Kidney (tissue), 14 donors: ENCODE results near the gene SEMA5A. TPM values are rescaled to one million over a fixed set of nuclear protein-coding genes. Genes with fewer than 3 reads are reported as not detected.

Source experiments
- DNase-seq, 5 donors: peaks; one replicate each; pipeline ENCODE4 v3.0.0-alpha.2; 2013 to 2020
- FAIRE-seq: peaks from 2 replicates; lab custom pipeline; 2012; peaks lifted over from hg19 to GRCh38; lab: Jason Lieb, UNC
- H3K27ac ChIP-seq, 2 donors: one replicate each; pipeline ENCODE4 v1.7.0; 2013; ENCODE audit warnings: low read depth in 2 of 2, low read length in 2 of 2, inconsistent platforms in 1 of 2
- H3K27me3 ChIP-seq: one replicate; pipeline ENCODE4 v1.7.1; 2013; ENCODE audit warnings: low read length, inconsistent platforms; ENCODE audit not compliant: control insufficient read depth, insufficient read depth
- H3K36me3 ChIP-seq, 3 donors: one replicate each; pipeline versions ENCODE4 v1.7.0 to v1.7.1; 2013; ENCODE audit warnings: low read length in 3 of 3, control low read depth in 1 of 3, inconsistent platforms in 1 of 3; ENCODE audit not compliant: insufficient read depth in 3 of 3, control insufficient read depth in 2 of 3
- H3K4me1 ChIP-seq, 3 donors: one replicate each; pipeline versions ENCODE4 v1.7.0 to v1.7.1; 2013; ENCODE audit warnings: low read length in 3 of 3, inconsistent platforms in 1 of 3, low read depth in 1 of 3; ENCODE audit not compliant: control insufficient read depth in 2 of 3, insufficient read depth in 2 of 3
- H3K4me3 ChIP-seq, 3 donors: one replicate each; pipeline versions ENCODE4 v1.7.0 to v1.8.1; 2013; ENCODE audit warnings: low read length in 3 of 3, control low read depth in 1 of 3, inconsistent platforms in 1 of 3
- H3K9ac ChIP-seq, 3 donors: one replicate each; pipeline versions ENCODE4 v1.7.0 to v1.7.1; 2013; ENCODE audit warnings: low read length in 3 of 3, control low read depth in 1 of 3, inconsistent platforms in 1 of 3
- H3K9me3 ChIP-seq, 3 donors: one replicate each; pipeline versions ENCODE4 v1.7.0 to v1.7.1; 2013; ENCODE audit warnings: low read length in 3 of 3, control low read depth in 1 of 3, inconsistent platforms in 1 of 3; ENCODE audit not compliant: control insufficient read depth in 2 of 3, insufficient read depth in 1 of 3
- intact Hi-C: fragments of 100-400 bp; cut with DNase I; formaldehyde crosslinking; loops from one replicate; pipeline ENCODE4 v1.11.1; 2022
- polyA plus RNA-seq: library from polyadenylated mRNA; stranded (reverse); fragments of 350-450 nt; fragmentation: Illumina TruSeq; extraction: RNeasy Lipid Tissue Mini Kit (QIAGEN cat#74804); gene quantifications from one replicate; pipeline ENCODE4 v1.2.3, GENCODE V29; 2014; ENCODE audit warnings: low read depth, low replicate concordance; ENCODE audit not compliant: insufficient read depth
- total RNA-seq: library from RNA; stranded (reverse); fragmentation: NEBNext Ultra II Directional; extraction: Animal tissue kit (Norgen Biotek cat#: 25700); gene quantifications from one replicate; pipeline ENCODE4 v1.2.1, GENCODE V29; 2021
- TF ChIP-seq, protein P1 (sequence below): IDR thresholded peaks from 3 replicates; pipeline ENCODE4 v1.5.1; 2012; ENCODE audit warnings: mild to moderate bottlenecking, moderate library complexity, borderline replicate concordance; ENCODE audit not compliant: insufficient read depth; ENCODE audit errors: extremely low read depth
- donor health status: control.
- donor health status: control.
- donor health status: control.
- donor health status: control.
- donor health status: control.
- donor health status: DM: yes; HTN: yes; CAD: no.
- donor health status: Normal renal cell carcinoma (clear cell type).

SEMA5A gene
- total and polyA plus RNA-seq, 2 donors from 2014 or later: 7.9 to 23.3 TPM

DNA sequence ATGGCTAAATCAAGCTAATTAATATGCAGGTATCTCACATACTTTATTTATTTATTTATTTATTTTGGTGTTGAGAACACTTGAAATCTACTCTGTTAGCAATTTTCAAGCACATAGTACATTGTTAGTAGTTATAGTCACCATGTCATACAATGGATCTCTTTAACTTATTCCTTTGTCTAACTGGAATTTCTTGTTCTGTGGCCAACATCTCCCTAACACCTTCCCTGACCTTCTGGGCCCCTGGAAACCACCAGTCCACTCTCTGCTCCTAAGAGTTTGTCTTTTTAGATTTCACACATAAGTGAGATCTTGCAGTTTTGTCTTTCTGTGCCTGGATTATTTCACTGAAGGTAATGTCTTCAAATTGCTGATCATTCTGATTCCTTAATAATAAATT lies 229.1 kb downstream of the SEMA5A start:
- Histone ChIP-seq H3K36me3 (peaks cover 0 to 3% (median 0%) of the 10 kb centered on the region in 3 donors), H3K9me3 (no peaks in the 10 kb centered on the region), H3K27me3 (no peaks in the 10 kb centered on the region), H3K4me1 (peaks cover 0 to 6% (median 3%) of the 10 kb centered on the region in 3 donors), H3K9ac (no peak overlapping the region), H3K4me3 (no peak overlapping the region), H3K27ac (no peak overlapping the region)
- FAIRE-seq (no peak), DNase-seq (no peak)
- intact Hi-C loops: no loop called here
- TF ChIP-seq, protein P1, sequence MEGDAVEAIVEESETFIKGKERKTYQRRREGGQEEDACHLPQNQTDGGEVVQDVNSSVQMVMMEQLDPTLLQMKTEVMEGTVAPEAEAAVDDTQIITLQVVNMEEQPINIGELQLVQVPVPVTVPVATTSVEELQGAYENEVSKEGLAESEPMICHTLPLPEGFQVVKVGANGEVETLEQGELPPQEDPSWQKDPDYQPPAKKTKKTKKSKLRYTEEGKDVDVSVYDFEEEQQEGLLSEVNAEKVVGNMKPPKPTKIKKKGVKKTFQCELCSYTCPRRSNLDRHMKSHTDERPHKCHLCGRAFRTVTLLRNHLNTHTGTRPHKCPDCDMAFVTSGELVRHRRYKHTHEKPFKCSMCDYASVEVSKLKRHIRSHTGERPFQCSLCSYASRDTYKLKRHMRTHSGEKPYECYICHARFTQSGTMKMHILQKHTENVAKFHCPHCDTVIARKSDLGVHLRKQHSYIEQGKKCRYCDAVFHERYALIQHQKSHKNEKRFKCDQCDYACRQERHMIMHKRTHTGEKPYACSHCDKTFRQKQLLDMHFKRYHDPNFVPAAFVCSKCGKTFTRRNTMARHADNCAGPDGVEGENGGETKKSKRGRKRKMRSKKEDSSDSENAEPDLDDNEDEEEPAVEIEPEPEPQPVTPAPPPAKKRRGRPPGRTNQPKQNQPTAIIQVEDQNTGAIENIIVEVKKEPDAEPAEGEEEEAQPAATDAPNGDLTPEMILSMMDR: no peak

DNA sequence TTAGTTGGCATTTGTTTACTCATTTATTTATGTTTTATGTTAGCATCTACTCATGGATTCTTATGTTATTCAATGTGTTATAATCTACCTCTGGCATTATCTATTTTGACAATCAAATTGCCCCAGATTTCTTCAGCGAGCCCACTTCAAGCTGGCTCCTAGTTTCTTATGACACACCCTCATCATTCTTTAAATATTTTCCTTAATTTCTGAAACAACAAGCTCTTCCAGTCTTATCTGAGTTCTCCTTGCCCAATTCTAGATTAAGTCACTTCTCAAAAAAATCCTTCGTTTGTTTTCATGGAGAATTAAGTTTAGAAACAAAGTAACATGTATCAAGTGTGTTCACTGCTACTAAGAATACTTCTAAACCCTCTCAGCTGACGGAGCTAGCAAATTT lies 229.8 kb downstream of the SEMA5A start:
- peaks cover 0 to 6% (median 3%) of the 10 kb centered on the region in 3 donors for H3K4me1 ChIP-seq
- no peaks in the 10 kb centered on the region for H3K27me3 ChIP-seq
- peaks cover 0 to 3% (median 0%) of the 10 kb centered on the region in 3 donors for H3K36me3 ChIP-seq
- DNase-seq (no peak), FAIRE-seq (no peak)
- H3K4me3 ChIP-seq: no peak overlapping the region
- intact Hi-C loops: no loop called here
- H3K9me3 ChIP-seq: no peaks in the 10 kb centered on the region
- TF ChIP-seq, protein P1: no peak
- H3K9ac ChIP-seq: no peak overlapping the region
- no peak overlapping the region for H3K27ac ChIP-seq

DNA sequence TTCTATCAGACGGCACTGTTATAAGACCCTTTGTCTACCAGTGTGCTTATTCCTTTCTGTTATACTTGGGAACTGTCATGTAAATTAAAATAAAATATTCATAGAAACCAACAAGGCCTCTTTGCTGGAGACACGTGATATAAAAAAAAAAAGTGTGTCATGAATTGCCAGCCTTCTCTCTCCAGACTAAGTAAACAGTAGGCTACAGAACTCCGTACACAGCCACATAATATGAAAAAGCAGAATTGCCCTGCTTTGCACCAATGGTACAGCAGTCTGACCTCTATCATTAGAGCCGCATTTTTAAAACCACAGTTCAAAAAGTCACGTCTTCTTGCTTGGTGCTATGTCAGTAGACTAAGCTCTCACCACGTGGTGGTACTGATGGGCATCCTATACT lies 231.3 kb downstream of the SEMA5A start:
- H3K27me3 ChIP-seq: no peaks in the 10 kb centered on the region
- TF ChIP-seq, protein P1: no peak
- FAIRE-seq (no peak), DNase-seq (no peak)
- peaks cover 0 to 3% (median 0%) of the 10 kb centered on the region in 3 donors for H3K36me3 ChIP-seq
- intact Hi-C loops: no loop called here
- peak overlapping the region; percentile 8 to 38 for H3K27ac ChIP-seq
- no peak overlapping the region for H3K4me3 ChIP-seq
- no peaks in the 10 kb centered on the region for H3K9me3 ChIP-seq
- no peak overlapping the region for H3K9ac ChIP-seq
- H3K4me1 ChIP-seq: peaks cover 0 to 6% (median 3%) of the 10 kb centered on the region in 3 donors

DNA sequence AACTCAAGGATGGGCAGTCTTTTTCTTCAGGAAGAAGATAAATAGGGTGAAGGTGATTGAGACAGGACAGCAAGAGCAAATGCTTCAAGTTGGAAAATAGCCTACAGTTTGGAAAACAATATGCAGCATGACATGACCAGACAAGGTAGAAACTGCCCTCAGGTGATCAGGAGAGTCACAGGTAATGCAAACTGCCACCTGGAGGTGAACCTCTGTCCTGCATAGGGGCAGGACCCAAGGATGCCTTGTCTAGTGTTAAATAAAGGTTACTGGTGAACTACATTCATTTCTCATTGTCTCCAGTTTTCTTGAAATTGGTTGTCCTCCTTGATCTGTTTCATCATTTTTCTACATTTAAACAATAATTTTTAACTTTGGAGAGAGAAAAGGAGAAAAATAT lies 232.1 kb downstream of the SEMA5A start:
- no peak overlapping the region for H3K4me3 ChIP-seq
- H3K36me3 ChIP-seq: peaks cover 0 to 3% (median 0%) of the 10 kb centered on the region in 3 donors
- H3K4me1 ChIP-seq: peaks cover 0 to 6% (median 3%) of the 10 kb centered on the region in 3 donors
- H3K9ac ChIP-seq: no peak overlapping the region
- H3K27me3 ChIP-seq: no peaks in the 10 kb centered on the region
- TF ChIP-seq, protein P1: no peak
- H3K9me3 ChIP-seq: no peaks in the 10 kb centered on the region
- peak; percentile 19 for FAIRE-seq
- intact Hi-C loops: no loop called here
- peak overlapping the region; percentile 34 to 51 for H3K27ac ChIP-seq
- DNase-seq: peak in 2 of 5 donors; percentile 4
